GM18511 (cell line): ENCODE measurements around the gene CDC25B.
"Not testable (repeated sequence)": the region's sequence is repeated elsewhere in the genome, so short reads cannot be mapped to it uniquely, and the experiment has no call there.

Experiments
- ATAC-seq: cut with Tn5 transposase; IDR thresholded peaks from one replicate; pipeline ENCODE4 v1.9.1; 2021; ENCODE audit warnings: mild to moderate bottlenecking, moderate library complexity; ENCODE audit not compliant: unreplicated experiment

The CDC25B gene

GRCh38 chr20:3784216-3784853 lies 11.8 kb upstream of the CDC25B start:
- ATAC-seq: no peak

GRCh38 chr20:3784863-3785239 lies 11.3 kb upstream of the CDC25B start:
- no peak for ATAC-seq

- no peak for ATAC-seq
Observed at GRCh38 chr20:3785240-3786125, 10.6 kb upstream of the CDC25B start.

GRCh38 chr20:3786126-3786484 lies 10.0 kb upstream of the CDC25B start:
- ATAC-seq: peak; percentile 31

GRCh38 chr20:3786665-3787323 lies 9.3 kb upstream of the CDC25B start, which contains the start of gene CENPB:
Gene CENPB (minus strand): TSS chr20:3786740. CDS start chr20:3786483, 257 bp downstream.
- peak; percentile 88 for ATAC-seq

GRCh38 chr20:3787324-3788014 lies 8.6 kb upstream of the CDC25B start:
- no peak for ATAC-seq

- no peak for ATAC-seq
Observed at GRCh38 chr20:3788685-3789155, 7.4 kb upstream of the CDC25B start.

- ATAC-seq: not testable (repeated sequence)
Observed at GRCh38 chr20:3789201-3789600, 6.9 kb upstream of the CDC25B start.

- not testable (repeated sequence) for ATAC-seq
Observed at GRCh38 chr20:3794168-3794567, 1.9 kb upstream of the CDC25B start.

- no peak for ATAC-seq
Observed at GRCh38 chr20:3794701-3795420, 1.2 kb upstream of the CDC25B start.

GRCh38 chr20:3796477-3797225 lies 541 bp downstream of the CDC25B start:
- peak; percentile 4 for ATAC-seq

GRCh38 chr20:3797226-3797545 lies 1.1 kb downstream of the CDC25B start:
- no peak for ATAC-seq

- ATAC-seq: no peak
Observed at GRCh38 chr20:3797592-3798372, 1.7 kb downstream of the CDC25B start.

GRCh38 chr20:3798373-3798768 lies 2.3 kb downstream of the CDC25B start:
- no peak for ATAC-seq

GRCh38 chr20:3798908-3799248 lies 2.8 kb downstream of the CDC25B start:
- ATAC-seq: no peak

GRCh38 chr20:3800256-3800877 lies 4.3 kb downstream of the CDC25B start:
- no peak for ATAC-seq

- ATAC-seq: no peak
Observed at GRCh38 chr20:3800878-3801260, 4.8 kb downstream of the CDC25B start.

GRCh38 chr20:3801299-3801698 lies 5.2 kb downstream of the CDC25B start:
- no peak for ATAC-seq

GRCh38 chr20:3801846-3802245 lies 5.7 kb downstream of the CDC25B start:
- no peak for ATAC-seq
